Breast epithelium (tissue), 3 donors: Measurements from ENCODE around the gene SPDEF.

Experiments used
- POLR2A ChIP-seq: fragments of 450-650 bp; IDR thresholded peaks from one replicate; pipeline ENCODE4 v1.6.1; 2016; ENCODE audit warnings: antibody characterized with exemption, mild to moderate bottlenecking, moderate library complexity
- POLR2AphosphoS5 ChIP-seq, 3 donors: sonication (generic); formaldehyde crosslinking; IDR thresholded peaks; one replicate each; pipeline ENCODE4 v1.6.1; 2017; ENCODE audit warnings: antibody characterized with exemption in 3 of 3
- TF ChIP-seq, protein P1 (sequence below), 3 donors: fragments of 450-650 bp; IDR thresholded peaks; one replicate each; pipeline ENCODE4 v1.5.1; 2016 to 2017; ENCODE audit warnings: antibody characterized with exemption in 3 of 3, mild to moderate bottlenecking in 3 of 3, moderate library complexity in 3 of 3

- no peak for TF ChIP-seq POLR2A
- no peak for TF ChIP-seq POLR2AphosphoS5 (IDR thresholded peaks at IDR 0.05)
- TF ChIP-seq, protein P1, sequence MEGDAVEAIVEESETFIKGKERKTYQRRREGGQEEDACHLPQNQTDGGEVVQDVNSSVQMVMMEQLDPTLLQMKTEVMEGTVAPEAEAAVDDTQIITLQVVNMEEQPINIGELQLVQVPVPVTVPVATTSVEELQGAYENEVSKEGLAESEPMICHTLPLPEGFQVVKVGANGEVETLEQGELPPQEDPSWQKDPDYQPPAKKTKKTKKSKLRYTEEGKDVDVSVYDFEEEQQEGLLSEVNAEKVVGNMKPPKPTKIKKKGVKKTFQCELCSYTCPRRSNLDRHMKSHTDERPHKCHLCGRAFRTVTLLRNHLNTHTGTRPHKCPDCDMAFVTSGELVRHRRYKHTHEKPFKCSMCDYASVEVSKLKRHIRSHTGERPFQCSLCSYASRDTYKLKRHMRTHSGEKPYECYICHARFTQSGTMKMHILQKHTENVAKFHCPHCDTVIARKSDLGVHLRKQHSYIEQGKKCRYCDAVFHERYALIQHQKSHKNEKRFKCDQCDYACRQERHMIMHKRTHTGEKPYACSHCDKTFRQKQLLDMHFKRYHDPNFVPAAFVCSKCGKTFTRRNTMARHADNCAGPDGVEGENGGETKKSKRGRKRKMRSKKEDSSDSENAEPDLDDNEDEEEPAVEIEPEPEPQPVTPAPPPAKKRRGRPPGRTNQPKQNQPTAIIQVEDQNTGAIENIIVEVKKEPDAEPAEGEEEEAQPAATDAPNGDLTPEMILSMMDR (IDR thresholded peaks at IDR 0.05): no peak
Measured at GRCh38 chr6:34584694-34585093, 28.6 kb upstream of the SPDEF start.
